ENCODE results near the gene NAP1L4. TPM values are rescaled to one million over a fixed set of nuclear protein-coding genes. Genes with fewer than 3 reads are reported as not detected.

NAP1L4 gene
- total RNA-seq (2022; extraction: Qiagen RNA extraction; ENCODE audit: low read depth) = 112 to 130 TPM (median 128 TPM) in 5 replicates

GRCh38 chr11:2992234-2992996 lies at the start of gene NAP1L4:
NAP1L4 (minus strand) TSS chr11:2992329; CDS start chr11:2979220, 13,109 bp downstream.

DNA sequence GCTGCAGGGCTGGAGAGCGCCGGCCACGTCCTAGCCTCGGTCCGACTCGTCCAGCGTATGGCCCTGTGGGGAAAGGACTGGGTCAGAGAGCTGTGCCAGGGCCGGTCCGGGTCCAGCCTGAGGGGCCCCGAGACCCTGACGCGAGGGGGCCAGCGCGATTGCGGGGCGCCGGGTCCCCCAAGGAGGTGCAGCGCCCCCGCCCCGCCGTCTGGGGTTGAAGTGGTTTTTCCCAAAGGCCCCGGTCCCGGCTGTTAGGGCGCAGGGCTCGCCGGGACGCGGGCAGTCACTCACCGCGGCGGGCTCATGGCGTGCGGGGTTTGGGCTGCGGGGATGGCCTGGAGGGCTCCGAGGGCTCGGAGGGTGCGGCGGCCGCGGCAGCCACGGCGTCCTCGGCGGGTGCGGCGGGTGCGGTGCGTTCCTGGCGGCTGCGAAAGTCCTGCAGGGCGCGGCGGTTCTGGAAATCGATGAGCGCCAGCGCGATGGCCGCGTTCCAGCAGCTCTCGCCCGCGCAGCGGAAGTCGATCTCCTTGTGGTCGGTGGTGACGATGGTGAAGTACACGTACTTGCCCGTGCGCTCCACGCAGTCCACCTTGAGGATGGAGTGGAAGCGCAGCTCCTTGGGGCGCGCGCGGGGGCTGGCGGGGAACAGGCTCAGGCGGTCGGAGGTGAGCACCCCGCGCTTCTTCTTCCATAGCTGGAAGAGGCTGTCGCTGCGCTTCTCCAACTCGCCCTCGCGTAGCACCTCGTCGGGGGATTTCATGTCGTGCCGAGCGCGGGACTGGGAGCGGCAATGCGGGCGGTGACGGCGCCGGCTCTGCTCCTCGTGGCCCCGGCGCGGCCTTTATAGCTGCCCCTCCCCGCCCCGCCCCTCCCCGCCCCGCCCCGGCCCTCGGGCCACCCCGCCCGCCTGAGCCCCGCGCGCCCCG lies 63.3 kb downstream of the NAP1L4 start, which contains the start of gene PHLDA2:
Gene PHLDA2 (minus strand): TSS at position 816 of the 926 bp plus-strand sequence. CDS start 56 bp downstream, at position 760.

Other genes starting within 250 kb of the NAP1L4 start
- 0.39 to 0.85 TPM (median 0.73 TPM) in 5 replicates for gene CDKN1C, start 106.6 kb downstream of the NAP1L4 start, total RNA-seq (2022; extraction: Qiagen RNA extraction; ENCODE audit: low read depth)
- 98.6 to 158 TPM (median 143 TPM) in 5 replicates for gene PHLDA2, start 62.9 kb downstream of the NAP1L4 start, total RNA-seq (2022; extraction: Qiagen RNA extraction; ENCODE audit: low read depth)
- 57.4 to 73.3 TPM (median 60.6 TPM) in 5 replicates for gene CARS1, start 65.1 kb upstream of the NAP1L4 start, total RNA-seq (2022; extraction: Qiagen RNA extraction; ENCODE audit: low read depth)
- 4.5 to 7.5 TPM (median 6.2 TPM) in 5 replicates for gene OSBPL5, start 173.0 kb upstream of the NAP1L4 start, total RNA-seq (2022; extraction: Qiagen RNA extraction; ENCODE audit: low read depth)
- gene MRGPRG, start 226.5 kb upstream of the NAP1L4 start, total RNA-seq (2022; extraction: Qiagen RNA extraction; ENCODE audit: low read depth) = 0.23 TPM in 1 of 5 replicates, not detected in the others
- 0.17 to 0.18 TPM in 2 of 5 replicates, not detected in the others for gene MRGPRE, start 240.1 kb upstream of the NAP1L4 start, total RNA-seq (2022; extraction: Qiagen RNA extraction; ENCODE audit: low read depth)